Measurements from ENCODE around the gene GPBP1L1.
A peak's percentile ranks its signal among the peaks of the same experiment; 100 is the strongest.

DNA sequence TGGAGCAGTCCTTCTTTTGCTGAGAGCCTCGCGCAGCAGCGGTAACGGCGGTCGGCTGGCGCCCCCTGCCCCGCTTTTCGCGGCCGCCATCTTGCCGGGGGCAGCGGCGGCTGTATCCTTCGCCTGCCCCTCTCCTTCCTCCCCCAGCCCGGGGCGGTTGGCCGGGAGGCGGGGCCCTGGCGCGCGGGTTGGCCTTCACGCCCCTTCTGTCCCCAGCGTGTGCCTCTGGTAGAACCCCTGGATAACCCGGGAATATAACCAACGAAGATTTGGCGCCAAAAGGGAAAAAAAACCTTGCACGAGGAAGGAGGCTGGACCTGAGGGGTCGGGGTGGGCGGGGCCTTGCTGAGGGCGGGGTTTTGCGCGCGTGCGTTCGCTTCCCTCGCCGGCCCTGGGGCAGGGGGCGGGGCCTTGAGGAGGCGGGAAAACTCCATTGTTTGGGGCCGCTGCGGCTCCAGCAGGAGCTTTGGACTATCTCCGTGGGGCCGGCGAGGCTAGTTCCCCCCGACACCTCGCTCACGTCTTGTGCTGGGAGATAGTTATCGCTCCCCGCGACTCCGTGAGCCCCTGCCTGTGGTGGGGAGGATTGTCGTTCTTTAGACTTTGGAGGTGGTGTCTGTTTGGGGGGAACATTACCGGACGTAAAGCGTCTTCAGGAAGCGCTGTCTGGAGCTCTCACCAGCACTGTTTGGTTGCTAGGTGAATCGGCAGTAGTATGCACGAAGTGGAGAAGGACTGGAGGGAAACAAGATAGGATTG lies 101.8 kb downstream of the GPBP1L1 start:
- TF ChIP-seq, protein P1, sequence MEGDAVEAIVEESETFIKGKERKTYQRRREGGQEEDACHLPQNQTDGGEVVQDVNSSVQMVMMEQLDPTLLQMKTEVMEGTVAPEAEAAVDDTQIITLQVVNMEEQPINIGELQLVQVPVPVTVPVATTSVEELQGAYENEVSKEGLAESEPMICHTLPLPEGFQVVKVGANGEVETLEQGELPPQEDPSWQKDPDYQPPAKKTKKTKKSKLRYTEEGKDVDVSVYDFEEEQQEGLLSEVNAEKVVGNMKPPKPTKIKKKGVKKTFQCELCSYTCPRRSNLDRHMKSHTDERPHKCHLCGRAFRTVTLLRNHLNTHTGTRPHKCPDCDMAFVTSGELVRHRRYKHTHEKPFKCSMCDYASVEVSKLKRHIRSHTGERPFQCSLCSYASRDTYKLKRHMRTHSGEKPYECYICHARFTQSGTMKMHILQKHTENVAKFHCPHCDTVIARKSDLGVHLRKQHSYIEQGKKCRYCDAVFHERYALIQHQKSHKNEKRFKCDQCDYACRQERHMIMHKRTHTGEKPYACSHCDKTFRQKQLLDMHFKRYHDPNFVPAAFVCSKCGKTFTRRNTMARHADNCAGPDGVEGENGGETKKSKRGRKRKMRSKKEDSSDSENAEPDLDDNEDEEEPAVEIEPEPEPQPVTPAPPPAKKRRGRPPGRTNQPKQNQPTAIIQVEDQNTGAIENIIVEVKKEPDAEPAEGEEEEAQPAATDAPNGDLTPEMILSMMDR (IDR thresholded peaks at IDR 0.05): peak; percentile 37; the same call in 1 of the 2 replicates
- peak; percentile 88 for TF ChIP-seq YY1 (IDR thresholded peaks at IDR 0.05; ENCODE audit: low read depth)
- TF ChIP-seq TAF1 (IDR thresholded peaks at IDR 0.05; ENCODE audit: borderline replicate concordance, low read depth, low read length): peak; percentile 68; the same call in 1 of the 2 replicates
- no peak for TF ChIP-seq EZH2phosphoT487 (IDR thresholded peaks at IDR 0.05; ENCODE audit: borderline replicate concordance, low read depth)
- TF ChIP-seq MEF2A (IDR thresholded peaks at IDR 0.05; ENCODE audit: borderline replicate concordance, low read depth): no peak
- TF ChIP-seq MXI1 (IDR thresholded peaks at IDR 0.05; ENCODE audit: low read depth, low read length): peak; percentile 24; the same call in 1 of the 2 replicates
- no peak for TF ChIP-seq EP300 (IDR thresholded peaks at IDR 0.05; ENCODE audit: borderline replicate concordance in 1 of 2, low read depth in 1 of 2, low read length in 1 of 2)
- TF ChIP-seq CHD2 (IDR thresholded peaks at IDR 0.05; ENCODE audit: low read length, partially characterized antibody): no peak
- no peak for TF ChIP-seq FOXM1 (IDR thresholded peaks at IDR 0.05; ENCODE audit: low read depth)
